ENCODE results near the gene DCAF8. TPM values are rescaled to one million over a fixed set of nuclear protein-coding genes. Genes with fewer than 3 reads are reported as not detected.

DCAF8 gene
- total and polyA plus RNA-seq, 2 donors (not counting 1 experiment from before 2014, with no cell fraction given), result 194 to 266 TPM

DNA sequence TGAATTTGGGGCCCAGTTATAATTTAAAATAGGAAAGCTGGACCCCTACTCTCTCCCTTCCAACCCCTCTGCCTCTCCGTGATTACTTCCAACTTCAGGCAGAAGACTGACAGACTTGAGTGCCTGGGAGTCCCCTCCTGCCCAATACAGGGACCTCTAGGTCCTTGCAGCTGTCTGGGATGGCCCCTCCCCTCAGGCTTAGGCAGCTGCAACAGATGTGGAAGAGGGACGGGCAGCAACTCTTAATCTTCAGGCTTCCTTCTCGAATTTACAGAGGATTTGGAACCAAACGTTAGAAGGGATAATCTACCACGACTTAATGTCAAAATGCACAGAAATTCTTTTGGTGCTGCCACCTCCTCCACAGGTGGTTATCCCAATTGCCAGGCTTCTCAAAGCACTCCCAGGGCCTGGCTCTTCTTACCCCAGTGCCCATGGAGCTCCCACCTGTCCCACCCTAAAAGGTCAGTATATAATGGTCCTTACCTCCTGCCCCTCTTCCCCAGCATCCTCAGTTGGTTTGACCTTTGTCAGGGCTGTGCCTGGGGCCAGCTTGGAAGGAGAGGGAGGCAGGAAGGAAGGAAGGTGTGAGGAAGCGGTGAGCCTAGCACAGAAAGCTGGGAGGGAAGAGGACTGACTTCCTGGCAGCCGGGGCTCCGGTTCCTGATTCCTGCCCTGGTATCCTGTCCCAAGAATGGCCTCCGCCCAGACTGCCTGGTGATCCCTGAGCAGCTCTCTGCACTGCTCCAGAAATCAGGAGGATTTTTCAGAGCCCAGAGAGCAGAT, 54.4 kb downstream of the DCAF8 start:
- ChIA-PET POLR2A (interaction anchor here (0.5 to 0.6 kb wide), 3 partner anchors 20 to 1511 kb away, joined by 3 read pairs; no protein-coding TSS in a partner anchor), CTCF (interaction anchor here (1.0 to 9.7 kb wide), 6 partner anchors 11 to 84 kb away, joined by 4 to 77 read pairs (median 10); no protein-coding TSS in a partner anchor)
- no peaks in the 10 kb centered on the region for H3K27me3 ChIP-seq (replicated peaks in 1 of 4; ENCODE audit: control extremely low read depth in 1 of 4, control insufficient read depth in 3 of 4, insufficient read depth in 4 of 4, low read length in 3 of 4)
- peaks cover 15% of the 10 kb centered on the region for H3K79me2 ChIP-seq (ENCODE audit: control insufficient read depth, insufficient read depth, low read length)
- Mint-ChIP-seq H3K4me3 (peak overlapping the region; percentile 37), H3K27ac (peak overlapping the region; percentile 77), H3K4me1 (peaks cover 58% of the 10 kb centered on the region), H3K9me3 (ENCODE audit: insufficient read depth) (no peaks in the 10 kb centered on the region), H3K27me3 (no peaks in the 10 kb centered on the region)
- H3K36me3 ChIP-seq (replicated peaks in 1 of 2; ENCODE audit: control extremely low read depth in 1 of 2, control insufficient read depth in 1 of 2, extremely low read depth in 1 of 2, insufficient read depth in 2 of 2, low read length in 1 of 2), result peaks cover 11 to 43% of the 10 kb centered on the region in 2 experiments
- H4K20me1 ChIP-seq (ENCODE audit: control insufficient read depth, insufficient read depth, low read length, poor library complexity, severe bottlenecking), result no peaks in the 10 kb centered on the region
- H3K27ac ChIP-seq (ENCODE audit: low read length in 2 of 2), result peak overlapping the region in 1 of 2 donors; percentile 98
- no peak for TF ChIP-seq EZH2 (IDR thresholded peaks at IDR 0.05; ENCODE audit: borderline replicate concordance, insufficient read depth, low read depth, low read length, poor library complexity, severe bottlenecking)
- no peak for TF ChIP-seq CTCF (IDR thresholded peaks at IDR 0.05)
- 92% methylated on average over 9 of the region's 9 CpGs for WGBS (ENCODE audit: insufficient coverage)
- H3K9ac ChIP-seq (ENCODE audit: low read length), result no peak overlapping the region
- H3K4me3 ChIP-seq (ENCODE audit: control extremely low read depth in 1 of 5, extremely low read depth in 1 of 5, insufficient read depth in 1 of 5, low read depth in 2 of 5, low read length in 4 of 5), result no peak overlapping the region
- no peaks in the 10 kb centered on the region for H3K9me3 ChIP-seq (ENCODE audit: control extremely low read depth in 1 of 3, control insufficient read depth in 2 of 3, insufficient read depth in 1 of 3, low read length in 2 of 3)
- H3K4me2 ChIP-seq (replicated peaks; ENCODE audit: low read depth, low read length, poor library complexity, severe bottlenecking), result no peak overlapping the region
- peaks cover 26 to 35% of the 10 kb centered on the region in 2 donors for H3K4me1 ChIP-seq (ENCODE audit: control insufficient read depth in 2 of 2, insufficient read depth in 2 of 2, low read length in 2 of 2)
- no peak overlapping the region for H2AFZ ChIP-seq (ENCODE audit: insufficient read depth, low read depth, low read length, poor library complexity, severe bottlenecking)
- intact Hi-C loops (cut with micrococcal nuclease), result no loop called here
- ATAC-seq (ENCODE audit: low read depth), result no peak
- DNase-seq, result no peak

DNA sequence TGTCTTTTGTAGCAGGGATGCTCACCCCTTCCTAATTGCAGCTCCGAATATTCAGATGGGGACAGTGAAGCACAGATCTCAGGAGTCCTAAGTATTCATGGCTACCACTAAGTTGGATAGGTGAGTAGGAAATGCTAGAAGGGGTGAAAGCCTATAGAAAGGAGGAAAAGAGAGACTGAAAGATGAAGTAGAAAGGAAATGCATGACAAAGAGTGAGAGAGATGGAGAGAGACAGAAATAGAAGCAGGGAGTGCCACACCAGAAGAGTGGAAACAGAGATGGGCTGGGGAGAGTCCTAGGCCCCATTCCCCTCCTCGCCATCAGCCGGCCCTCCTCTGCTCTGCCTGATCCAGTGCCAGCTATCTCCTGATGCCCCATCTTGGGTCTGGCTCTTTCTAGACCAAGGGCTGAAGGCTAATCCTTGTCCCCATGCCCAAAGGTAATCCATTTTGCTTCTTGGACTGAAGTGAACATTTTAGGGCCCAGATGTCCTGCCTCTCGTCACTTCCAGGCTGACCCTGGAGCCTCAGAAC, 55.2 kb downstream of the DCAF8 start:
- no peaks in the 10 kb centered on the region for H3K27me3 ChIP-seq (replicated peaks in 1 of 4; ENCODE audit: control extremely low read depth in 1 of 4, control insufficient read depth in 3 of 4, insufficient read depth in 4 of 4, low read length in 3 of 4)
- Mint-ChIP-seq H3K4me3 (peak overlapping the region; percentile 88), H3K9me3 (ENCODE audit: insufficient read depth) (no peaks in the 10 kb centered on the region), H3K4me1 (peaks cover 64% of the 10 kb centered on the region), H3K27me3 (no peaks in the 10 kb centered on the region), H3K27ac (peak overlapping the region; percentile 89)
- WGBS (ENCODE audit: insufficient coverage), result 87% methylated on average over 2 of the region's 4 CpGs
- H3K4me2 ChIP-seq (replicated peaks; ENCODE audit: low read depth, low read length, poor library complexity, severe bottlenecking), result peak overlapping the region; percentile 94
- no peak overlapping the region for H3K9ac ChIP-seq (ENCODE audit: low read length)
- intact Hi-C loops (cut with micrococcal nuclease), result no loop called here
- ChIA-PET POLR2A (no interaction called here), CTCF (interaction anchor here (1.0 to 9.7 kb wide), 6 partner anchors 11 to 84 kb away, joined by 5 to 77 read pairs (median 23); no protein-coding TSS in a partner anchor)
- TF ChIP-seq EZH2 (IDR thresholded peaks at IDR 0.05; ENCODE audit: borderline replicate concordance, insufficient read depth, low read depth, low read length, poor library complexity, severe bottlenecking) (no peak), CTCF (IDR thresholded peaks at IDR 0.05) (no peak)
- peaks cover 9 to 35% of the 10 kb centered on the region in 2 experiments for H3K36me3 ChIP-seq (replicated peaks in 1 of 2; ENCODE audit: control extremely low read depth in 1 of 2, control insufficient read depth in 1 of 2, extremely low read depth in 1 of 2, insufficient read depth in 2 of 2, low read length in 1 of 2)
- ATAC-seq (ENCODE audit: low read depth) (no peak), DNase-seq (no peak)
- peak overlapping the region in 1 of 5 experiments; percentile 71 for H3K4me3 ChIP-seq (ENCODE audit: control extremely low read depth in 1 of 5, extremely low read depth in 1 of 5, insufficient read depth in 1 of 5, low read depth in 2 of 5, low read length in 4 of 5)
- peaks cover 15% of the 10 kb centered on the region for H3K79me2 ChIP-seq (ENCODE audit: control insufficient read depth, insufficient read depth, low read length)
- no peaks in the 10 kb centered on the region for H3K9me3 ChIP-seq (ENCODE audit: control extremely low read depth in 1 of 3, control insufficient read depth in 2 of 3, insufficient read depth in 1 of 3, low read length in 2 of 3)
- peak overlapping the region; percentile 94 to 98 for H3K27ac ChIP-seq (ENCODE audit: low read length in 2 of 2)
- no peaks in the 10 kb centered on the region for H4K20me1 ChIP-seq (ENCODE audit: control insufficient read depth, insufficient read depth, low read length, poor library complexity, severe bottlenecking)
- H3K4me1 ChIP-seq (ENCODE audit: control insufficient read depth in 2 of 2, insufficient read depth in 2 of 2, low read length in 2 of 2), result peaks cover 26 to 35% of the 10 kb centered on the region in 2 donors
- no peak overlapping the region for H2AFZ ChIP-seq (ENCODE audit: insufficient read depth, low read depth, low read length, poor library complexity, severe bottlenecking)
